Activated CD8-positive, alpha-beta T cell treated with anti-CD3 and anti-CD28 coated beads for 36 hours (primary cell): ENCODE results near the gene ATPAF2. TPM values are rescaled to one million over a fixed set of nuclear protein-coding genes. Genes with fewer than 3 reads are reported as not detected.

Experiments
- ATAC-seq: fragments of 200-7000 bp; cut with Tn5 transposase; one replicate; pipeline ENCODE4 v1.10.0; 2021; ENCODE audit warnings: mild to moderate bottlenecking, moderate library complexity
- CTCF ChIA-PET: fragments of 350-600 bp; sonication (Branson Sonifier 250); formaldehyde crosslinking; loops from one replicate; lab custom pipeline; 2021; ENCODE audit warnings: antibody characterized with exemption; lab: Charles Lee
- POLR2A ChIA-PET: fragments of 350-600 bp; sonication (Branson Sonifier 250); formaldehyde crosslinking; loops from one replicate; lab custom pipeline; 2021; ENCODE audit warnings: antibody characterized with exemption; lab: Charles Lee
- DNase-seq: peaks from one replicate; pipeline ENCODE4 v3.0.0-alpha.2; 2020
- H3K27ac Mint-ChIP-seq: one replicate; pipeline ENCODE4 v1.8.0; 2021; ENCODE audit warnings: mild to moderate bottlenecking, mixed read lengths
- H3K27me3 Mint-ChIP-seq: one replicate; pipeline ENCODE4 v1.8.0; 2021; ENCODE audit warnings: mixed read lengths
- H3K36me3 Mint-ChIP-seq: one replicate; pipeline ENCODE4 v1.8.0; 2021; ENCODE audit warnings: low read depth, mixed read lengths
- H3K4me1 Mint-ChIP-seq: one replicate; pipeline ENCODE4 v1.8.0; 2021; ENCODE audit warnings: low read depth, mixed read lengths
- H3K4me3 Mint-ChIP-seq: one replicate; pipeline ENCODE4 v1.8.0; 2021; ENCODE audit warnings: mild to moderate bottlenecking, moderate library complexity, mixed read lengths
- H3K9me3 Mint-ChIP-seq: one replicate; pipeline ENCODE4 v1.8.0; 2021; ENCODE audit warnings: mixed read lengths
- CTCF ChIP-seq: fragments of 200-600 bp; IDR thresholded peaks from one replicate; pipeline ENCODE4 v1.8.0; 2022; ENCODE audit warnings: antibody characterized with exemption, mild to moderate bottlenecking
- intact Hi-C: fragments of 100-400 bp; cut with micrococcal nuclease; formaldehyde crosslinking; loops from one replicate; pipeline ENCODE4 v1.10.0; 2022
- total RNA-seq, 2 experiments: library from RNA; stranded (reverse); gene quantifications; one replicate each; pipeline ENCODE4 v1.2.3, GENCODE V29; 2021

The ATPAF2 gene
- total RNA-seq, 2 experiments from 2014 or later = 28.5 to 29.7 TPM

DNA sequence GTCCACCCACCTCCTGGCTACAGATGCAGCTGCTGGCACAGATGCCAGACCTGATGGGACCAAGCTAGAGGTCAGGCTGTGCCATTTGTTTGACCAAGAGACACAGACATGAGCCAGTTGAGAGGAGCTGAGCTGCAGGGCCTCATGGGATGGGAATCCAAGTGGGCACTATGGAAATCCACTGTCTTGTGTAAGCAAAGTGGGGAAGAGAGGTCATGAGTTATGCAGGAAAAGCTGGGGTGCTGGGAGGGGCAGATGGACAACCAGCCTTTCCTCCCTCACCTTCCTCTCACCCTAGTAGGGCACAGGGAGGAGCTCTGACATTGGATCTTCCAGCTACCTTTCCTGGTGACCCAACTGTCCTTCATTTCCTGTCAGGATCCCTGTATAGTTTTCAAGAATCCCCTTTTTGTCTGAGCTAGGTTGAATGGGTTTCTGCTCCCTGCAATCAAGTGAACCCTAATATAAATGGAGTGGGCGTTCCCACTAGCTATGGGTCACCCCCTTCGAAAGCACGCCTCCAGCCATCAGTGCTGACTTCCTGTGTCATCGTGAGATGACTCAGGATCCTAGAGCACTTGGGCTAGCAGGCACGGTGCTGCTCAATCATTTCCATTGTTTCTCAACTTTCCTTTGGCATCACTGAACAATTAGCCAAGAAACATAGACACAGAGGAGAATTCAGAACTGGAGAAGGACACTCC, 13.6 kb downstream of the ATPAF2 start:
- no peaks in the 10 kb centered on the region for H3K27me3 Mint-ChIP-seq
- intact Hi-C loops = no loop called here
- peaks cover 13% of the 10 kb centered on the region for H3K36me3 Mint-ChIP-seq
- ATAC-seq (peak; percentile 94), DNase-seq (peak; percentile 67)
- no peak overlapping the region for H3K4me3 Mint-ChIP-seq
- TF ChIP-seq CTCF = no peak
- no peaks in the 10 kb centered on the region for H3K9me3 Mint-ChIP-seq
- H3K4me1 Mint-ChIP-seq = peaks cover 16% of the 10 kb centered on the region
- ChIA-PET POLR2A (interaction anchor here (0.5 to 1.3 kb wide), 2 partner anchors 17 to 56 kb away, joined by 3 to 4 read pairs; no protein-coding TSS in a partner anchor), CTCF (interaction anchor here (0.9 to 6.6 kb wide), 6 partner anchors 9 to 232 kb away, joined by 3 to 47 read pairs (median 5); no protein-coding TSS in a partner anchor)
- H3K27ac Mint-ChIP-seq = peak overlapping the region; percentile 27

DNA sequence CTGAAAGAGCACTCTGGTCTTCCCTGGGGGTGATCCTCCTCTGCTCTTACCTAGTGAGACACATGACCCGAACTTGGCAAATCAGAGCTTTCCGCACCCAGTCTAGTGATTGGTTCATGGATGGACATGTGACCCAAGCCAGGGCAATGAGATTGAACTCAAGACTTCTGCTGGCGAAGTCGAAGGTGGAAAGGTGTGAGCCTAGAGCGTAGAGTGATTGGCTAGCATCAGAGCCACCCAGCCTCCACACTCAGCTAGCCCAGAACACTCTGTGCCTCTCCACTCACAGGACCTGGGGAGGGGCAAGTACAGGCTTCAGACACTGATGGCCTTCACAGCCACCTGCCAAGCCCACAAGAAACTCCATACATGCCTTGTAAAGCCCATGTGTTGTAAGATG, 17.6 kb downstream of the ATPAF2 start:
- POLR2A ChIA-PET = no interaction called here
- Mint-ChIP-seq H3K4me1 (peaks cover 12% of the 10 kb centered on the region), H3K9me3 (no peaks in the 10 kb centered on the region), H3K4me3 (no peak overlapping the region), H3K27me3 (no peaks in the 10 kb centered on the region), H3K27ac (no peak overlapping the region), H3K36me3 (peaks cover 7% of the 10 kb centered on the region)
- intact Hi-C loops = no loop called here
- TF ChIP-seq CTCF = no peak
- CTCF ChIA-PET = interaction anchor here (6.6 kb wide), 1 partner anchor 13 kb away, joined by 47 read pairs; no protein-coding TSS in a partner anchor
- DNase-seq (no peak), ATAC-seq (no peak)

GRCh38 chr17:18020971-18021370, 18.0 kb downstream of the ATPAF2 start:
- Mint-ChIP-seq H3K36me3 (peaks cover 5% of the 10 kb centered on the region), H3K4me1 (peaks cover 8% of the 10 kb centered on the region), H3K9me3 (no peaks in the 10 kb centered on the region), H3K27me3 (no peaks in the 10 kb centered on the region), H3K27ac (no peak overlapping the region), H3K4me3 (no peak overlapping the region)
- no peak for TF ChIP-seq CTCF
- intact Hi-C loops = no loop called here
- ATAC-seq (no peak), DNase-seq (no peak)
- ChIA-PET POLR2A (no interaction called here), CTCF (interaction anchor here (6.6 kb wide), 1 partner anchor 13 kb away, joined by 47 read pairs; no protein-coding TSS in a partner anchor)

DNA sequence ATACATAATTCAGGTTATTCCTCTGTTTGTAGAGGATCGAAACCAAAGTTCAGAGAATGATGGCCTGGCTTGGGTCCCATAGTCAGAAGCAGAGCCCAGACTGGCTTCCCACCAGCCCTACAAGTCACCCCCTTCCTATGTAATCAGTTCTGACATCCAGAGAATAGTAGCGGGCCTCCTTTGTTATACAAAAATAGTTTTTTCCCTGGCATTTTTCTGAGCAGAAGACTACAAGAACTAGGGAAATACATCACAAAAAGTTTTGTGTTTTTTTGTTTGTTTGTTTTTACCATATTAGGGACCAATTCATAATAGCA, 19.2 kb downstream of the ATPAF2 start:
- no peak for TF ChIP-seq CTCF
- H3K4me3 Mint-ChIP-seq = no peak overlapping the region
- no peaks in the 10 kb centered on the region for H3K9me3 Mint-ChIP-seq
- ChIA-PET CTCF (no interaction called here), POLR2A (no interaction called here)
- no peak for DNase-seq
- H3K27ac Mint-ChIP-seq = no peak overlapping the region
- no peak for ATAC-seq
- peaks cover under 1% of the 10 kb centered on the region for H3K4me1 Mint-ChIP-seq
- intact Hi-C loops = no loop called here
- H3K27me3 Mint-ChIP-seq = no peaks in the 10 kb centered on the region
- peaks cover 7% of the 10 kb centered on the region for H3K36me3 Mint-ChIP-seq

DNA sequence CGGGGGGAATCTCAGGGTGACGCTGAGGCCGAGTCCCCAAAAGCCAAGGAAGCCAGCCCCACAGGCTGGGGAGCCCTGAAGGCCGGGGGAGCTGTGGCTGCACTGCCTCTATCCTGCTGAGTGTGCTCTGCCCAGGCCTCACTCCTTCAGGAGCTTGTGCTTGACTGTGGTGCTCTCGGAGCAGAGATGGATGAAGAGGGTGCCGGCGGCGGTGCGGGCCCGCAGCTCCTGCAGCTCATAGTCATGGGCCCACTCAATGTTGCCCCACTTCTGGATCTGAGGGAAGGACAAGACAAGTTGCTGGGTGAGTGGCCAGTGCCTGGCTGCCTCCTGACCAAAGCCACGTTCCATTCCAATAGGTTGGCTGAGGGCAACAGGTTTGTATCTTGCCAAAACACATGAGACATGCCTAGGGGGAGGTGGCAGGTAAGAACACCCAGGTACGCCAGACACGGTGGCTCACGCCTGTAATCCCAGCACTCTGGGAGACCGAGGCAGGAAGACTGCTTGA, 20.5 kb downstream of the ATPAF2 start:
- ATAC-seq (no peak), DNase-seq (no peak)
- TF ChIP-seq CTCF = no peak
- Mint-ChIP-seq H3K9me3 (no peaks in the 10 kb centered on the region), H3K27ac (no peak overlapping the region), H3K4me1 (peaks cover 6% of the 10 kb centered on the region), H3K27me3 (no peaks in the 10 kb centered on the region), H3K4me3 (no peak overlapping the region), H3K36me3 (peaks cover 6% of the 10 kb centered on the region)
- POLR2A ChIA-PET = no interaction called here
- CTCF ChIA-PET = no interaction called here
- intact Hi-C loops = no loop called here
